BJ (cell line): ENCODE measurements around the gene HDAC9. TPM values are rescaled to one million over a fixed set of nuclear protein-coding genes. Genes with fewer than 3 reads are reported as not detected.
"Not testable (repeated sequence)": the region's sequence is repeated elsewhere in the genome, so short reads cannot be mapped to it uniquely, and the experiment has no call there.

Source experiments
- CTCF ChIA-PET: fragments of 350-600 bp; formaldehyde crosslinking; extraction: SDS; loops from one replicate; lab custom pipeline; 2021; ENCODE audit warnings: antibody characterized with exemption, inconsistent platforms; lab: Yijun Ruan, JAX
- POLR2A ChIA-PET: fragments of 300-600 bp; sonication (Branson Sonifier 250); formaldehyde crosslinking; extraction: SDS; loops from one replicate; lab custom pipeline; 2021; ENCODE audit warnings: antibody characterized with exemption; lab: Charles Lee
- DNase-seq: peaks from one replicate; pipeline ENCODE4 v3.0.0-alpha.2; 2011; ENCODE audit warnings: low read depth
- H3K27me3 ChIP-seq: 2 replicates; pipeline ENCODE4 v1.6.0; 2011; ENCODE audit warnings: low read length; ENCODE audit not compliant: control insufficient read depth, insufficient read depth
- H3K36me3 ChIP-seq: 2 replicates; pipeline ENCODE4 v1.5.1; 2011; ENCODE audit warnings: low read length; ENCODE audit not compliant: control insufficient read depth, insufficient read depth
- H3K4me3 ChIP-seq: 2 replicates; pipeline ENCODE4 v1.5.1; 2011; ENCODE audit warnings: low read depth, mild to moderate bottlenecking, control low read depth, low read length
- CTCF ChIP-seq: IDR thresholded peaks from 2 replicates; pipeline ENCODE4 v1.5.1; 2011; ENCODE audit warnings: low read depth, mild to moderate bottlenecking, control low read depth, inconsistent platforms, low read length, moderate library complexity; ENCODE audit not compliant: insufficient read depth
- polyA plus RNA-seq: library from polyadenylated mRNA; depleted of rRNA; stranded (reverse); fragments of >200 nt; gene quantifications from 2 replicates; pipeline ENCODE4 v1.2.3, GENCODE V29; 2011

HDAC9 gene
- polyA plus RNA-seq, 1 experiment, result 14.7 TPM

- no peak overlapping the region for H3K4me3 ChIP-seq
- ChIA-PET CTCF (no interaction called here), POLR2A (no interaction called here)
- H3K36me3 ChIP-seq, result no peaks in the 10 kb centered on the region
- TF ChIP-seq CTCF, result no peak
- DNase-seq, result no peak
- no peaks in the 10 kb centered on the region for H3K27me3 ChIP-seq
These were observed 479.7 kb downstream of the HDAC9 start for GRCh38 chr7:18975276-18975675.

DNA sequence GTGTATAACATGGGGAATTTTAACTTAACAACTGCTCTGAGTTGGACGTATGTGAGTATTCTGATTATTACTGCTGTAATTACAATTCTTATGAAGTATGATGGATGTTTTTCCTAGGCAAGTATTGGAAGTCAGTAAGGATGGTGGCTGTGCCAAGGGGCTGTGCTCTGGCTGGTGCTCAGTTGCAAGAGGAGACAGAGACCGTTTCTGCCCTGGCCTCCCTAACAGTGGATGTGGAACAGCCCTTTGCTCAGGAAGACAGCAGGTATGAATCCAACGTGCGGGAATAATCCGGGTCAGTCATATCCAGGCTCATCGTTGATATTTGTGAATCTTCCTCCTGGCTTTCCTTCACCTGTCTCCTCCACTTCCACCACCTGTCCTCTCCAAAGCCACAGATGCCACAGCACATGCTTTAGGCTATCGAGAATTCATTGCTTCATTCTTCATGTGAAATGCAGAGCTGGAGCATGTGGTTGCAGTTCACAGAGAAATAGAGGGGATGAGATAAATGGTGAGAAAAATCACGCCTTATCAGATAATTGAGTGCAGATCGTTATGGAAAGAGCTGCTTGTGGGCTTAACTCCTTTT is 480.2 kb downstream of the HDAC9 start:
- TF ChIP-seq CTCF, result no peak
- DNase-seq, result no peak
- ChIA-PET CTCF (no interaction called here), POLR2A (no interaction called here)
- Histone ChIP-seq H3K27me3 (no peaks in the 10 kb centered on the region), H3K36me3 (no peaks in the 10 kb centered on the region), H3K4me3 (no peak overlapping the region)

- CTCF ChIA-PET, result interaction anchor here (1.1 kb wide), 1 partner anchor 283 kb away, joined by 3 read pairs; no protein-coding TSS in a partner anchor
- Histone ChIP-seq H3K4me3 (no peak overlapping the region), H3K36me3 (no peaks in the 10 kb centered on the region), H3K27me3 (no peaks in the 10 kb centered on the region)
- no peak for DNase-seq
- TF ChIP-seq CTCF, result no peak
- POLR2A ChIA-PET, result no interaction called here
These were observed 481.3 kb downstream of the HDAC9 start for GRCh38 chr7:18976715-18977471.

DNA sequence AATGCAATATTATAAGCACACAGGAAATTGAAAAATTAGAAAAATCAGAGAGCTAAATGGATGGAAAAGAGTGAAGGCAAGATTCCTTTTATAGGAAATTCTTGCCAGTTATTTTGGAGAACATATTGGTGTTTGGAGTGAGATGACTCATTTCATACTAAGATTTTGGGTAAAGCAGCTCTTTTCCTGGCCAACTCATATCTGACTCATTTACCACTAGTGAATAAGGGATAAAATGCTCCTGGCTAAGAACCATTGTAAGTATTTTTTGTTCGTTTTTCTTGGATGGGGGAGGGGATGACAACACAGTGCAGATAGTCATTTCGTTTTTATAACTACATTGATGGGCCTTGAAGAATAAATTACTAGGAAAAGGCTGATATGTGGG is 482.6 kb downstream of the HDAC9 start:
- ChIA-PET CTCF (interaction anchor here (1.1 kb wide), 1 partner anchor 285 kb away, joined by 3 read pairs; no protein-coding TSS in a partner anchor), POLR2A (no interaction called here)
- H3K4me3 ChIP-seq, result no peak overlapping the region

GRCh38 chr7:18990700-18991099 is 495.2 kb downstream of the HDAC9 start:
- H3K36me3 ChIP-seq, H3K27me3 ChIP-seq, H3K4me3 ChIP-seq, CTCF ChIA-PET, POLR2A ChIA-PET, DNase-seq: not testable (repeated sequence)

More for the DNA sequence above, 482.6 kb downstream of the HDAC9 start:
- Histone ChIP-seq H3K36me3 (no peaks in the 10 kb centered on the region), H3K27me3 (no peaks in the 10 kb centered on the region)
- DNase-seq, result peak; percentile 88
- no peak for TF ChIP-seq CTCF
